Keratinocyte (primary cell): ENCODE results near the gene ZNF407. TPM values are rescaled to one million over a fixed set of nuclear protein-coding genes. Genes with fewer than 3 reads are reported as not detected.

Source experiments
- DNase-seq: peaks from one replicate; pipeline ENCODE4 v3.0.0-alpha.2; 2011; ENCODE audit warnings: low read depth, missing footprints, low spot score
- FAIRE-seq: peaks from 2 replicates; lab custom pipeline; 2011; peaks lifted over from hg19 to GRCh38; lab: Jason Lieb, UNC
- H2AFZ ChIP-seq: 2 replicates; pipeline ENCODE4 v1.6.0; 2012; ENCODE audit warnings: low read length, control low read depth, inconsistent platforms; ENCODE audit not compliant: control insufficient read depth
- H3K27ac ChIP-seq: 2 replicates; pipeline ENCODE4 v1.5.1; 2011; ENCODE audit warnings: low read length; ENCODE audit not compliant: control insufficient read depth, insufficient read depth
- H3K27me3 ChIP-seq: 3 replicates; pipeline ENCODE4 v1.6.0; 2011; ENCODE audit warnings: low read length; ENCODE audit not compliant: control insufficient read depth, insufficient read depth; ENCODE audit errors: extremely low read depth
- H3K36me3 ChIP-seq, 2 experiments: 2 replicates in 1 of 2; 3 replicates in 1 of 2; pipeline ENCODE4 v1.5.1; 2011; ENCODE audit warnings: low read length in 2 of 2, mild to moderate bottlenecking in 1 of 2; ENCODE audit not compliant: control insufficient read depth in 2 of 2, insufficient read depth in 2 of 2; ENCODE audit errors: extremely low read depth in 1 of 2
- H3K4me1 ChIP-seq: 3 replicates; pipeline ENCODE4 v1.5.1; 2011; ENCODE audit warnings: low read length; ENCODE audit not compliant: control insufficient read depth, insufficient read depth; ENCODE audit errors: extremely low read depth
- H3K4me2 ChIP-seq: 3 replicates; pipeline ENCODE4 v1.6.0; 2011; ENCODE audit warnings: low read depth, low read length; ENCODE audit not compliant: control insufficient read depth, insufficient read depth; ENCODE audit errors: extremely low read depth
- H3K4me3 ChIP-seq, 3 experiments: fragments of 200-600 bp in 1 of 3; sonication (generic) in 1 of 3; 2 replicates in 2 of 3; 3 replicates in 1 of 3; pipeline ENCODE4 v1.5.1; 2011 to 2016; ENCODE audit warnings: low read length in 3 of 3, mild to moderate bottlenecking in 3 of 3, control low read depth in 2 of 3, inconsistent platforms in 1 of 3, low read depth in 1 of 3, mixed read lengths in 1 of 3, mixed run types in 1 of 3, moderate library complexity in 1 of 3; ENCODE audit not compliant: control insufficient read depth in 2 of 3, insufficient read depth in 2 of 3; ENCODE audit errors: extremely low read depth in 1 of 3
- H3K79me2 ChIP-seq: 2 replicates; pipeline ENCODE4 v1.6.0; 2012; ENCODE audit warnings: low read length; ENCODE audit not compliant: control insufficient read depth, insufficient read depth
- H3K9ac ChIP-seq: 3 replicates; pipeline ENCODE4 v1.6.0; 2011; ENCODE audit warnings: low read length; ENCODE audit not compliant: control insufficient read depth, insufficient read depth; ENCODE audit errors: extremely low read depth
- H3K9me1 ChIP-seq: 3 replicates; pipeline ENCODE4 v1.6.0; 2011; ENCODE audit warnings: low read length; ENCODE audit not compliant: control insufficient read depth, insufficient read depth; ENCODE audit errors: extremely low read depth
- H3K9me3 ChIP-seq: 2 replicates; pipeline ENCODE4 v1.5.1; 2012; ENCODE audit warnings: low read depth, low read length; ENCODE audit not compliant: control insufficient read depth
- H4K20me1 ChIP-seq: 3 replicates; pipeline ENCODE4 v1.6.0; 2011; ENCODE audit warnings: low read length; ENCODE audit not compliant: control insufficient read depth, insufficient read depth; ENCODE audit errors: extremely low read depth
- CTCF ChIP-seq, 3 experiments: IDR thresholded peaks in 1 of 3; conservative IDR thresholded peaks in 1 of 3; optimal IDR thresholded peaks in 1 of 3; 2 replicates in 2 of 3; 3 replicates in 1 of 3; pipeline versions ENCODE3 to v1.5.1; 2011; ENCODE audit warnings: low read length in 3 of 3, mild to moderate bottlenecking in 3 of 3, moderate library complexity in 2 of 3, control low read depth in 1 of 3, inconsistent platforms in 1 of 3; ENCODE audit not compliant: insufficient read depth in 2 of 3; ENCODE audit errors: extremely low read depth in 1 of 3
- EZH2 ChIP-seq: IDR thresholded peaks from one replicate; pipeline ENCODE4 v1.6.1; 2012; ENCODE audit warnings: inconsistent platforms, mild to moderate bottlenecking, low read length, moderate library complexity
- dilution Hi-C: fragments of 300-500 bp; cut with MboI; formaldehyde crosslinking; loops from one replicate; pipeline ENCODE4 v1.7.0; 2020; ENCODE audit warnings: low sequenced_read_pairs; ENCODE audit not compliant: extremely low pct_ligation_motif_present
- polyA plus RNA-seq, 5 experiments: library from polyadenylated mRNA; depleted of rRNA in 3 of 5; stranded (reverse) in 3 of 5; stranded (forward) in 1 of 5; unstranded in 1 of 5; fragments of >200 nt; gene quantifications; 1 replicate in 1 of 5; 2 replicates in 3 of 5; 3 replicates in 1 of 5; pipeline versions ENCODE4 v1.2.1 to v1.2.3, GENCODE V29; 2011 to 2012; ENCODE audit warnings: missing spikeins in 2 of 5, low read depth in 1 of 5, low replicate concordance in 1 of 5

Gene ZNF407
- polyA plus RNA-seq, 1 donor (not counting 4 experiments of a cell fraction or from before 2014, with no cell fraction given): 3.8 TPM

- Histone ChIP-seq H2AFZ (no peak overlapping the region), H3K27ac (no peak overlapping the region), H3K9me3 (no peaks in the 10 kb centered on the region), H3K4me3 (no peak overlapping the region), H3K4me1 (no peaks in the 10 kb centered on the region), H3K4me2 (no peak overlapping the region), H3K9ac (no peak overlapping the region), H3K9me1 (no peaks in the 10 kb centered on the region), H3K36me3 (no peaks in the 10 kb centered on the region), H3K27me3 (peaks cover 4% of the 10 kb centered on the region), H4K20me1 (no peaks in the 10 kb centered on the region), H3K79me2 (no peaks in the 10 kb centered on the region)
- no peak for TF ChIP-seq CTCF (optimal IDR thresholded peaks at IDR 0.05 in 1 of 3, IDR thresholded peaks at IDR 0.05 in 1 of 3, conservative IDR thresholded peaks at IDR 0.05 in 1 of 3; ENCODE audit: extremely low read depth in 1 of 3, insufficient read depth in 2 of 3, low read length in 3 of 3)
- no peak for TF ChIP-seq EZH2
- DNase-seq: no peak
- dilution Hi-C loops: no loop called here
- FAIRE-seq: no peak
Measured at GRCh38 chr18:75110846-75111415, 513.3 kb downstream of the ZNF407 start.

- Histone ChIP-seq H3K4me1 (no peaks in the 10 kb centered on the region), H4K20me1 (no peaks in the 10 kb centered on the region), H3K4me3 (no peak overlapping the region), H3K36me3 (no peaks in the 10 kb centered on the region), H3K9ac (no peak overlapping the region), H3K9me3 (no peaks in the 10 kb centered on the region), H3K27me3 (peaks cover 4% of the 10 kb centered on the region), H3K9me1 (no peaks in the 10 kb centered on the region), H2AFZ (no peak overlapping the region), H3K79me2 (no peaks in the 10 kb centered on the region), H3K27ac (no peak overlapping the region), H3K4me2 (no peak overlapping the region)
- dilution Hi-C loops: no loop called here
- TF ChIP-seq CTCF (optimal IDR thresholded peaks at IDR 0.05 in 1 of 3, IDR thresholded peaks at IDR 0.05 in 1 of 3, conservative IDR thresholded peaks at IDR 0.05 in 1 of 3; ENCODE audit: extremely low read depth in 1 of 3, insufficient read depth in 2 of 3, low read length in 3 of 3): no peak
- no peak for FAIRE-seq
- no peak for DNase-seq
Measured at GRCh38 chr18:75111760-75112159, 514.1 kb downstream of the ZNF407 start.
